ENCODE data around the gene TMEM183A. TPM values are rescaled to one million over a fixed set of nuclear protein-coding genes. Genes with fewer than 3 reads are reported as not detected.

Gene TMEM183A
- total and polyA plus RNA-seq, 12 donors = 23.4 to 67.2 (median 52.8) TPM

- no peak overlapping the region for H3K4me3 ChIP-seq
- DNase-seq = no peak
- intact Hi-C loops (cut with DNase I) = no loop called here
- H3K27me3 ChIP-seq = no peaks in the 10 kb centered on the region
- WGBS, 4 donors = 77 to 84% (median 79%) methylated on average over 9 of the region's 9 CpGs
- peaks cover 0 to 9% of the 10 kb centered on the region in 2 donors for H3K36me3 ChIP-seq (replicated peaks in 1 of 2)
- H3K9me3 ChIP-seq (replicated peaks in 1 of 3) = no peaks in the 10 kb centered on the region
- peaks cover 7 to 10% of the 10 kb centered on the region in 2 donors for H3K4me1 ChIP-seq (replicated peaks in 1 of 2)
- no peak overlapping the region for H3K27ac ChIP-seq
- no peak for TF ChIP-seq POLR2A (IDR thresholded peaks at IDR 0.05)
- no peak for TF ChIP-seq CTCF (IDR thresholded peaks at IDR 0.05)
Measured at GRCh38 chr1:203028067-203028783, 21.1 kb downstream of the TMEM183A start.

GRCh38 chr1:203028784-203029553 is 21.8 kb downstream of the TMEM183A start:
- Histone ChIP-seq H3K27ac (no peak overlapping the region), H3K36me3 (replicated peaks in 1 of 2) (peaks cover 0 to 2% of the 10 kb centered on the region in 2 donors), H3K4me1 (replicated peaks in 1 of 2) (peaks cover 7 to 10% of the 10 kb centered on the region in 2 donors), H3K27me3 (no peaks in the 10 kb centered on the region), H3K9me3 (replicated peaks in 1 of 3) (no peaks in the 10 kb centered on the region), H3K4me3 (no peak overlapping the region)
- TF ChIP-seq CTCF (IDR thresholded peaks at IDR 0.05) (no peak), POLR2A (IDR thresholded peaks at IDR 0.05) (no peak)
- intact Hi-C loops (cut with DNase I) = no loop called here
- DNase-seq = peak in 1 of 7 donors; percentile 59
- 66 to 84% (median 79%) methylated on average over 5 to 13 of the region's 13 CpGs for WGBS, 4 donors

GRCh38 chr1:203031467-203031866 is 24.3 kb downstream of the TMEM183A start:
- no peaks in the 10 kb centered on the region for H3K27me3 ChIP-seq
- WGBS, 4 donors = 72 to 85% (median 82%) methylated on average over 6 of the region's 6 CpGs
- TF ChIP-seq POLR2A (IDR thresholded peaks at IDR 0.05) = no peak
- peak in 2 of 6 experiments; percentile 37 for TF ChIP-seq CTCF (IDR thresholded peaks at IDR 0.05)
- peaks cover 4 to 6% of the 10 kb centered on the region in 2 donors for H3K4me1 ChIP-seq (replicated peaks in 1 of 2)
- peak in 1 of 7 donors; percentile 37 for DNase-seq
- H3K4me3 ChIP-seq = no peak overlapping the region
- intact Hi-C loops (cut with DNase I) = no loop called here
- H3K9me3 ChIP-seq (replicated peaks in 1 of 3) = no peaks in the 10 kb centered on the region
- H3K27ac ChIP-seq = no peak overlapping the region
- H3K36me3 ChIP-seq (replicated peaks in 1 of 2) = no peaks in the 10 kb centered on the region

- 75 to 95% (median 87%) methylated on average over 2 of the region's 2 CpGs for WGBS, 4 donors
- DNase-seq = peak in 1 of 7 donors; percentile 13
- Histone ChIP-seq H3K27me3 (peaks cover 2% of the 10 kb centered on the region), H3K4me1 (replicated peaks in 1 of 2) (no peaks in the 10 kb centered on the region), H3K27ac (no peak overlapping the region), H3K4me3 (no peak overlapping the region), H3K36me3 (replicated peaks in 1 of 2) (no peaks in the 10 kb centered on the region), H3K9me3 (replicated peaks in 1 of 3) (no peaks in the 10 kb centered on the region)
- no peak for TF ChIP-seq POLR2A (IDR thresholded peaks at IDR 0.05)
- no peak for TF ChIP-seq CTCF (IDR thresholded peaks at IDR 0.05)
- intact Hi-C loops (cut with DNase I) = no loop called here
Measured at GRCh38 chr1:203033287-203033686, 26.1 kb downstream of the TMEM183A start.
